Stimulated activated CD8-positive, alpha-beta memory T cell treated with anti-CD3 and anti-CD28 coated beads, Interleukin-12 subunit alpha, Interleukin-12 subunit beta, amount 100 ng/mL, for 4 hours (primary cell): ENCODE results near the gene OTOR.

Source experiments
- DNase-seq: peaks from one replicate; pipeline ENCODE4 v3.0.0-alpha.2; 2020; ENCODE audit warnings: low read depth

The OTOR gene

DNA sequence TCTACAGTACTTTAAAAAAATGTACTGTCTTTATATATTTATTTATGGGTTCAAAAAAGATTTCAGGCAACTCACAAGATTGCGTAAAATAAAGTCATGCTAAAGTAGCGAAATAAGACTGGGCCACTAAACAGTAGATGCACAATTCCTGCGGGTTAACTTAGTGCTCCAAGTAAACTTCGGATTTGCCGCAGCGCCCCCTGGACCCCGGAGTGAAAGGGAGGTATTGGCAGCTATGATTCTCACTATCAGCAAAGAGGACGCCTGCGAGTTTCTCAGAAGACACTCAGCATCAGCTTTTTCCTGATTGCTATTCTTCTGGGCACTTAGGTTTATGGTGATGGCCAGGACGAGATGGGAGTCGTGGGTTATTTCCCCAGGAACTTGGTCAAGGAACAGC lies 1.4 kb downstream of the OTOR start:
- DNase-seq: no peak

DNA sequence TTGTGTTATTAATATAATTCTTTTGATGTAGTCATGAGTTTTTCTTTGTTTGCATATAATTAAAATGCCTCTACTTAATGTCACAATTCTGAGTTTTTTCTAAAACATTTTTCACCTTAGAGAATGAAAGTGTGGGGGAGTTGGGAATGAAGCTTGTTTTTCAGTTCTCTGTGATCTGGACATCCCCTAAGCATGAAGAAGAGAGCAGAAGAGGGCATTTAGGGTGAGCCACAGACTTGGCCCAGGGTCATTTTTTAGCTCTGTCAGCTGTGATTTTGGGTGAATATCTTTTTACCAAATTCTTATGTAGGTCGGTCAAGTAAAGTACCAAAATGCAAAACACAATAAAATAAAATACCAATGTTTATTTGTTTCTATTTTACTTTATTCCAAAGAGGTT lies 3.9 kb downstream of the OTOR start:
- no peak for DNase-seq

DNA sequence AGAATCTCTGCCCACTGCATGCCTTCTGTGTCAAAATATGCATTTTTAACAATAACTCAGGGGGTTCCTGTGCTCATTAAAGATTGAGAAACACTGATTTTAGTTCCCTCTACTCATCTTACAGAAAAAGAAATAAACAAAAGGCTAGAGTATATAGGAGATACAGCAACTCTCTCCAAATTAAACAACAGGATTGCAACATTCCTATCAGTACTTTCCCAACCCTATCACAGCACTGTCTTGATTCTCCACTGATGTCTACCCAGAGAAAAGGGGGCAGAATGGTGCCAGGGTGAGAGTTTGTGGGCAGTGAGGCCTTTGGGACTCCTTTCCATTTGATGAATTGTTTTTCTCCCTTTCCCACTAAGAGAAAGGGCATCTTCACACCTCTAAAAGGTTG lies 4.7 kb downstream of the OTOR start:
- DNase-seq: no peak

DNA sequence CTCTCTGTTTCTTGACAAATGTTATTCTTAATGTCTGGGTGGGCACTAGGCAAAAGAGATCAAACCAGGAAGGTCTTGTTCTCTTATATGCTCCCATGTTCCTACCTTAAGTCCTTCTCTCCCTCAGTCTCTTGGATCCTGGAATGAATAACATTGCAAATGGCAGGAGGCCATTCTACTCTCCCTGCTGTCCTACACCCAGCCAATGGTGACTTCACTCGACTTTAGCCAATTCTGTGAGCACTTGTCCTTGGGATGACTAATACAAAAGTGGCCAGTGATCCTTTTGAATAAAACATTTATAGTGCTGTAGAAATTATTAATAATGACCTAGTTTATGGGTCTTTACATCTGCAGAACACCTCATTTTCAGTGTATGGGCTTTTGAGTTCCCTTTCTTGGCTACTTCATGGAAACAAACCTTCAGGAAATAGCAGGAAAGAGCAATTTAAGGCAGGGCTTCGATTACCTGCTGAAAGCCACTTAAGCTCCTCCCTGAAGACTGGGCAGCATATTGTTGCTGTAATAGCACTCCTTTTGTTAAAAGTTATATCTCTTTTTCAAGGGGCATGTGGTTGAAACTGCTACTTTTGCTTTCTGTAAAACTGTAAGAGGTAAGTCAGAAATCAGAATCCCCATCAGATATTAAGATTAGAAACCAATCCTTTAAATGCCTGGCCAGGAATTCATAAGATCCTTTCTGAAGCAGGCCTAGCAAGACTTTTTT lies 10.5 kb downstream of the OTOR start:
- no peak for DNase-seq

DNA sequence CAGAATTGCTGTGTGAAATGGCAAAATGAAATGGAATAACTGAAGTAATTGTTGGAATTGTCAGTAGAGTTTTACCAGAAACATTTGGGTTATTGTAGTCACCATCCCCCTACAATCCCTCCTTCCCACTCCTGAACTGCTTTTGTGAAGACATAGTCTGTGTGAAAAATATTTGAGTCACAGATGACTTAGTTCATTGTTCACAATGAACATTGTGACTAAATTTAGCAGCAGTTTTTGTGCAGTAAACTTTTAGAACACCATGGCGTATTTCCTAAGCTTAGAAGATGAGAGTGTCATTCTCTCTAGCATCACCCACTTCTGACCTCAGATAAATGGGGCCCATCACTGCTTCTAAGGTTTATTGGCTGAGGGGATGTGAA lies 11.0 kb downstream of the OTOR start:
- no peak for DNase-seq

DNA sequence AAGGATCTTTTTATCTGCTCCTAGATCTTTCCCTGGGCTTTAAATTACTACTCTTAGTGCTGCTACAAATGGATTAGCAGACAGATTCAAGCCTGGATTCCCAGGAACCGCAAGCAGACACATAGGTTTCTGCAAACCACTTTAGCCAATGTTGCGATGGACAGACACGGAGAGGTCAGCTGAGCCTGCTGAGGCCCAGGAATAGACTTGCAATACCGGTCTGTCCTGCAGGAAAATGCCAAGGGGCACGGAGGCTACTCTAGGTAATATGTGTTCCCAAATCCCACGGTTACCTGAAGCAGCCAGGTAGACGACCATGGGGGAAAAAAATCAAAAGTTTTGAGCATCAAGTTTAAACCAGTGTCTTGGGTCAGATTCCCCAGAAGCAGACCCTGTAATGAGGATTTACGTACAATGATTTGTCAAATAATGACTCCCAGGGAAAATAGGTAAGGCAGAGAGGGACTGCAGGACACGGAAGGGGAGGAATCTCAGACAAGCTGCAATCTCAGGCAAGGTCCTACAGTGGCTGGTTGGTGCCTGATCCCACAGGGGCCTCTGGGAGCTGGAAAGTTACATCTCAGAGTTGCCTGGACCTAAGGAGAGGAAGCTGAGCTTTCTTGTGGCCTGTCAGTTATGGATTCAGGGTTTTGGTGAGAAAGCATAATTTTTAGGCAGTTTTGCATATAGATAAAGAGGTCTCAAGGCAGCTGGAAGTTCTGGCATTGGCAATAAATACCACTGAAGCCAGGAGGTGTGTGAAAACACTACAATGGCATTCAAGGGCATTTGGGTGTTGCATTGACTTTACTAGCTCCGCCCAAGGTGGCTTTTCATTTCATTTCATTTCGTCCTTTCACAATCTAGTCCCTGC lies 12.5 kb downstream of the OTOR start:
- no peak for DNase-seq

DNA sequence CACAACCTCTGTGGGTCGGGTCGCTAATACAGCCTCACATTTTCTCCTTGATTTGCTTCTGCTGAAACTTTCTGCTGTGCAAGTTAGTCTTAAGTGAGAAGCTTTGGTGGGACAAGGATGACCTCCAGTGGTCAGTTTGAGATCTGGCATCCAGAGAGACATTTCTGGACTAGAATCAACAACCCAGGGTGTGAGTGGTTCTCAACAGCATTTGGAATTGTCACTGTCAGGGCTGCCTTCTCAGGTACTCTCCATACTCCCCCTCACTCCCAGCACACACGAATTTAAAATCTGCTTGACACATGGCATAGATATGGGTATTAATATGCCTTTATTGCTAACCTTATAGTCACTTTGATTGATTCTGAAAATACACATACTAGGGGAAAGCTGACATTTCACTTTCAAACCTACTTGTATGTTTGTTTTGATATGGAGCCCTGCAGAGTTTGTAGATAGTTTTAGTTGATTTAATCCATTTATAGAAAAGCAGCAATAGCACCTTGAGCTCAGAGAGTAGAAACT lies 13.2 kb downstream of the OTOR start:
- DNase-seq: peak; percentile 1

DNA sequence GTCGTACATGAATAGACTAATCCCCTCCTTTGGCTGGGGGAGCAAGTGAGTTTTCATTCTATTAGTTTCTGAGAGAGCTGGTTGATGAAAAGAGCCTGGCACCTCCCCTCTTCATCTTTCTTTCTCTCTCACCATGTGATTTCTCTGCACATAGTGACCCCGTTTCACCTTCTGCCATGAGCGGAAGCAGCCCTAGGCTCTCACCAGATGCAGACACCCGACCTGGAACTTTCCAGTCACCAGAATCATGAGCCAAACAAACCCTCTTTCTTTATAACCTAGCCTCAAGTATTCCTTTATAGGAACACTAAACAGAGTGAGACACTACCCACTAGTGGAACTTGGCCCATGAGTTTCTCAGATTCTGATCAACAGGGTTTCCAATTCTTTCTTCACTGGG lies 16.4 kb downstream of the OTOR start:
- DNase-seq: no peak

DNA sequence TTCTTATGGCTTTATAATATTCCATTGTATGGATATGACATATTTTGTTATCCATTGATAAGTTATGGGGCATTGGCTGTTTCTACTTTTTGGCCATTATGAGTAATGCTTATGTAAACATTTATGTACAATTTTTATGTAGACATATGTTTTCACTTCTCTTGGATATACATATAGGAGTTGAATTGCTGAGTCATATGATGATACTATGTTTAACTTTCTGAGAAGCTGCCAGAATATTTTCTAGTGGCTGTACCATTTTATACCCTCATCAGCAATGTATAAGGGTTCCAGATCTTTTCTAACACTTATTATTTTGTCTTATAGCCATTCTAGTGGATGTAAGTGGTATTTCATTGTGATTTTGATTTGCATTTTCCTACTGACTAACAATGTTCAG lies 23.1 kb downstream of the OTOR start:
- no peak for DNase-seq

DNA sequence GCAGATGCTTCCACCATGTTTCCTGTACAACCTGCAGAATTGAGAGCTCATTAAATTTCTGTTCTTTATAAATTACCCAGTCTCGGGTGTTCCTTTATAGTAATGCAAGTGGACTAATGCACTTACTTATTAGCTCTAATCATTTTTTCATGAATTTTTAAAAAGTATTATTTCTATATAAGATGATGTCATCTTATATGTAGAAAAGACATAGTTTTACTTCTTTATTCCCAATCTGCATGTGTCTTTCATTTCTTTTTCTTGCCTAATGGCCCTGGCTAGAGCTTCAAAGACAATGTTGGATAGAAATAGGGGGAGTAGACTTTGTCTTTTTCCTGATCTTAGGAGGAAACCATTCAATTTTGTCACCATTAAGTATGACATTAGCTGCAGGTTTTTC lies 27.8 kb downstream of the OTOR start:
- DNase-seq: no peak

DNA sequence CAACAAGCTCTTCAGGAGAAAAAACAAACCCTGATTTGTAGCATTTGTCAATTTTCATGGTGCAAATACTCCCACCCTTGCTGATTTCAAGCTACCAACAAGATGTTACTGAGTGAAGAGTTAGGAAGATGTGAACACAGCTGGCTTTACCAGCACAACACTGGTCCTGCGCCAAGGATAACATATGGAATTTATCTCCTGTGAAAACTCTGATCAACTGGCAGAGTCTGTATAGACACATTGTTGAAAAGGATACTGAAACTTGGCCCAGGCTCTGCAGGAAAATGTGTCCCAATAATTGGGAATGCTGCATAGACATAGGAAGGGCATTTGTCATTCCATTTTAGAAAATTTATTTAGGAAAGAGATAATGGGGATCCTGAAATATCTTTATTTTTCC lies 29.0 kb downstream of the OTOR start:
- no peak for DNase-seq

DNA sequence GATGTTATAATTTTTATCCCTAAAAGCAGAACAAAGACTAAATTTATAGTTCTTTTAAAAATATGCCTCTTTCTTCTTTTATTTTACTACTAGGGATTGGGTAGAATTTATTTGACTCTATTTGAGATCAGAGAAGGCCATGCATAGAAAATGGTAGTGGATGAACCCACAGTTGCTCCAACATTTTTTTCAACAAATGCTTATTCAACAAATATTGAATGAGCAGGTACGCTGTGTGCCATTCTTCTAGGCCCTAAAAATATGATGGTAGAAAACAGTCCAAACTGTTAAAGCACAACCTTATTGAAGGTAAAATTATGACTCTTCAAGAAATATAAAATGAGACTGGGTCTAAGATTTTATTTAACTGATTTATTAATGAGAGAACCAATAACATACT lies 30.0 kb downstream of the OTOR start:
- DNase-seq: no peak

DNA sequence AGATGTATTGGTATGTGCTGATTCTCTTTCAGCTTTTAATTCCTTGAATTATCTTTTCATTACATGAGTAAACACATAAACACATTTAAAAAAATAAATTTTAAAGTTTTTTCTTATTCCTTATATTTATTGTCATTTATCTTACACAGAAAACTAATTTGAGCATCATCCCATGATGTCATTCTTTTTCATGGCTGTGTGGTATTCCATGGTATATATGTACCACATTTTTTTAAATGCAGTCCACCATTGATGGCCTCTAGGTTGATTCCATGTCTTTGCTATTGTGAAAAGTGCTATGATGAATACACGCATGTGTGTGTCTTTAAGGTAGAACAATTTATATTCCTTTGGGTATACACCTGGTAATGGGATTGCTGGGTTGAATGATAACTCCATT lies 33.3 kb downstream of the OTOR start:
- no peak for DNase-seq

DNA sequence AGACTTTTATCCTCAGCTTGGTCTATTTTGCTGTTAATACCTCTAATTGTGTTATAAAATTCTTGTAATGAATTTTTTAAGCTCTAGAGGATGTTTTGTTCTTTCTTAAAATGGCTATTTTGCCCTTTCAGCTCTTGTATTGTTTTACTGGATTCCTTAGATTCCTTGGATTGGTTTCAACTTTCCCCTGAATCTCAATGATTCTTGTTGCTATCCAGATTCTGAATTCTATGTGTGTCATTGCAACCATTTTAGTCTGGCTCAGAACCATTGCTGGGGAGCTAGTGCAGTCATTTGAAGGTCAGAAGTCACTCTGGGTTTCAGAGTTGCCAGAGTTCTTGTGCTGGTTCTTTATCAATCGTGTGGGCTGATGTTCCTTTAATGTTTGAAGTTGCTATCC lies 37.1 kb downstream of the OTOR start:
- DNase-seq: no peak
